Mammary epithelial cell (primary cell): Measurements from ENCODE around the gene CEACAM16.

Source experiments
- CTCF ChIP-seq, 2 donors: IDR thresholded peaks in 1 of 2; conservative IDR thresholded peaks in 1 of 2; 2 replicates each; pipeline ENCODE4 v1.5.1; 2011 to 2012; ENCODE audit warnings: inconsistent platforms in 2 of 2, low read length in 2 of 2, mild to moderate bottlenecking in 2 of 2, control low read depth in 1 of 2, low read depth in 1 of 2; ENCODE audit not compliant: insufficient read depth in 1 of 2; ENCODE audit errors: extremely low read depth in 1 of 2
- EZH2 ChIP-seq: IDR thresholded peaks from 2 replicates; pipeline ENCODE4 v1.6.1; 2012; ENCODE audit warnings: low read length, inconsistent platforms, borderline replicate concordance

- TF ChIP-seq CTCF (conservative IDR thresholded peaks at IDR 0.05 in 1 of 2, IDR thresholded peaks at IDR 0.05 in 1 of 2; ENCODE audit: extremely low read depth in 1 of 2, insufficient read depth in 1 of 2, low read depth in 1 of 2, low read length in 2 of 2) (no peak), EZH2 (no peak)
Measured at GRCh38 chr19:44687888-44688287, 11.1 kb upstream of the CEACAM16 start.
